Heart right ventricle (tissue), 16 donors: ENCODE results near the gene RPL39L. TPM values are rescaled to one million over a fixed set of nuclear protein-coding genes. Genes with fewer than 3 reads are reported as not detected.

Experiments
- ATAC-seq, 8 donors: fragments of 200-7000 bp; cut with Tn5 transposase; one replicate each; pipeline ENCODE4 v1.9.1; 2020; ENCODE audit warnings: mild to moderate bottlenecking in 8 of 8, moderate library complexity in 8 of 8, moderate number of reproducible peaks in 1 of 8
- DNase-seq, 2 donors: peaks; one replicate each; pipeline ENCODE4 v3.0.0-alpha.2; 2020
- H3K27ac ChIP-seq, 10 donors: fragments of 200-600 bp; sonication (generic) in 2 of 10; one replicate each; pipeline versions ENCODE4 v1.5.0 to v1.8.0; 2020 to 2022; ENCODE audit warnings: mild to moderate bottlenecking in 3 of 10
- H3K27me3 ChIP-seq, 7 donors: fragments of 200-600 bp; one replicate each; pipeline ENCODE4 v1.8.0; 2021 to 2022; ENCODE audit warnings: mild to moderate bottlenecking in 2 of 7
- H3K36me3 ChIP-seq, 9 donors: fragments of 200-600 bp; sonication (generic) in 1 of 9; one replicate each; pipeline versions ENCODE4 v1.5.0 to v1.8.0; 2020 to 2022; ENCODE audit warnings: mild to moderate bottlenecking in 2 of 9
- H3K4me1 ChIP-seq, 9 donors: fragments of 200-600 bp; sonication (generic) in 1 of 9; one replicate each; pipeline versions ENCODE4 v1.5.0 to v1.8.0; 2020 to 2022; ENCODE audit warnings: mild to moderate bottlenecking in 4 of 9
- H3K4me3 ChIP-seq, 10 donors: fragments of 200-600 bp; sonication (generic) in 2 of 10; one replicate each; pipeline versions ENCODE4 v1.5.0 to v1.8.0; 2020 to 2022; ENCODE audit warnings: mild to moderate bottlenecking in 7 of 10, moderate library complexity in 2 of 10
- H3K9me3 ChIP-seq, 11 donors: fragments of 200-600 bp in 10 of 11; sonication (generic) in 2 of 11; one replicate each; pipeline versions ENCODE4 v1.5.0 to v1.8.0; 2013 to 2022; ENCODE audit warnings: mild to moderate bottlenecking in 2 of 11, control low read depth in 1 of 11, moderate library complexity in 1 of 11
- CTCF ChIP-seq, 9 donors: fragments of 200-600 bp; sonication (generic) in 2 of 9; IDR thresholded peaks; one replicate each; pipeline versions ENCODE4 v1.5.0 to v1.8.0; 2021 to 2022; ENCODE audit warnings: antibody characterized with exemption in 9 of 9, mild to moderate bottlenecking in 5 of 9, moderate library complexity in 1 of 9
- WGBS, 2 donors: extraction: QIAGEN DNeasy Blood & Tissue Kit; methylation state at CpG; one replicate each; pipeline ENCODE4 v1.1.7; 2013; ENCODE audit warnings: inconsistent platforms in 1 of 2; 5-methylcytosine and 5-hydroxymethylcytosine counted together
- intact Hi-C, 10 donors: fragments of 100-400 bp; cut with DNase I; formaldehyde crosslinking; loops; one replicate each; pipeline versions ENCODE4 v1.11.1 to v1.14.2; 2022
- polyA plus RNA-seq, 2 donors: library from polyadenylated mRNA; stranded (reverse); fragments of 200-250 nt; gene quantifications; one replicate each; pipeline ENCODE4 v1.2.3, GENCODE V29; 2013
- total RNA-seq, 10 donors: library from RNA; stranded (reverse); fragmentation: NEBNext Ultra II Directional in 3 of 10; extraction: Animal tissue kit (Norgen Biotek cat#: 25700) in 3 of 10; gene quantifications; one replicate each; pipeline versions ENCODE4 v1.2.1 to v1.2.4, GENCODE V29; 2021 to 2023
- donor health status: Arrhythmogenic right ventricular cardiomyopathy.
- donor health status: ischemic (EF 13 %, LVEDD 7.1; RV severe dilation, severe dysfunction).
- donor health status: healthy with polysubstance abuse.
- donor health status: DM: no; HTN: yes; CAD: no.
- donor health status: DM: no; HTN: no; CAD: no.
- donor health status: ischemic (EF 25% LVEDD 6.9; RV normal size, moderate dysfunction).
- donor health status: ischemic (EF 25% LVEDD 5.7; RV mildly dilated, moderate dysfunction).
- donor health status: healthy.
- donor health status: DM: yes; HTN: yes; CAD: no.
- donor health status: Ischemic cardiomyopathy.
- donor health status: ischemic (EF 35%, LVEDD 5.7; RV mildly dilated, moderate dysfunction).
- donor health status: nonischemic (EF 11% LVEDD 7.7; RV severe dilation, severe dysfunction).
- donor health status: DM: yes; HTN: yes; CAD: no.
- donor health status: PGD.
- donor health status: ischemic (EF 29% LVEDD 5.4; RV normal size, mild dysfunction).
- donor health status: nonischemic (EF 23%, LVEDD 6.1; RV moderate dilation, normal function).

RPL39L gene
- total and polyA plus RNA-seq, 12 donors = 0.44 to 17.8 (median 5.6) TPM

- H3K36me3 ChIP-seq = no peaks in the 10 kb centered on the region
- peaks cover 0 to 24% (median 4%) of the 10 kb centered on the region in 9 donors for H3K4me1 ChIP-seq
- DNase-seq = peak in 1 of 2 donors; percentile 45
- peaks cover 0 to 4% (median 0%) of the 10 kb centered on the region in 11 donors for H3K9me3 ChIP-seq
- intact Hi-C loops = loop anchor here (1.0 to 10.0 kb wide), 11 partner anchors 50 to 550 kb away; partner anchors contain the start of gene AHSG (in 1 of the 10)
- TF ChIP-seq CTCF (IDR thresholded peaks at IDR 0.05) = peak; percentile 53 to 85 (median 78)
- no peak overlapping the region for H3K27ac ChIP-seq
- H3K4me3 ChIP-seq = no peak overlapping the region
- H3K27me3 ChIP-seq = no peaks in the 10 kb centered on the region
- 0 to 1% methylated on average over 3 of the region's 3 CpGs for WGBS, 2 donors
- ATAC-seq = peak in 3 of 8 donors; percentile 38 to 52 (median 50)
Observed at GRCh38 chr3:187165144-187165543, 25.8 kb upstream of the RPL39L start.

- ATAC-seq = no peak
Observed at GRCh38 chr3:187162265-187162953, 23.1 kb upstream of the RPL39L start.

GRCh38 chr3:187161556-187161955, 22.3 kb upstream of the RPL39L start:
- no peaks in the 10 kb centered on the region for H3K4me1 ChIP-seq
- H3K4me3 ChIP-seq = no peak overlapping the region
- DNase-seq (no peak), ATAC-seq (no peak)
- H3K36me3 ChIP-seq = no peaks in the 10 kb centered on the region
- no peak for TF ChIP-seq CTCF (IDR thresholded peaks at IDR 0.05)
- peaks cover 0 to 15% (median 4%) of the 10 kb centered on the region in 11 donors for H3K9me3 ChIP-seq
- intact Hi-C loops = loop anchor here in 7 of 10 donors (5.0 to 10.0 kb wide), 6 partner anchors 39 to 547 kb away; partner anchors contain the start of gene AHSG (in 1 of the 7)
- H3K27me3 ChIP-seq = no peaks in the 10 kb centered on the region
- H3K27ac ChIP-seq = no peak overlapping the region

More at GRCh38 chr3:187162265-187162953, 23.1 kb upstream of the RPL39L start:
- 72 to 74% methylated on average over 6 of the region's 6 CpGs for WGBS, 2 donors
- no peak for DNase-seq
- intact Hi-C loops = loop anchor here in 7 of 10 donors (5.0 to 10.0 kb wide), 6 partner anchors 40 to 548 kb away; partner anchors contain the start of gene AHSG (in 1 of the 7)
- Histone ChIP-seq H3K27ac (no peak overlapping the region), H3K9me3 (peaks cover 0 to 15% (median 4%) of the 10 kb centered on the region in 11 donors), H3K27me3 (no peaks in the 10 kb centered on the region), H3K4me1 (peaks cover 0 to 4% (median 0%) of the 10 kb centered on the region in 9 donors), H3K36me3 (no peaks in the 10 kb centered on the region), H3K4me3 (no peak overlapping the region)
- no peak for TF ChIP-seq CTCF (IDR thresholded peaks at IDR 0.05)

GRCh38 chr3:187150599-187150998, 11.3 kb upstream of the RPL39L start:
- intact Hi-C loops = no loop called here
- no peak overlapping the region for H3K4me3 ChIP-seq
- H3K36me3 ChIP-seq = no peaks in the 10 kb centered on the region
- peaks cover 0 to 11% (median 0%) of the 10 kb centered on the region in 11 donors for H3K9me3 ChIP-seq
- DNase-seq = no peak
- no peak for ATAC-seq
- peak in 3 of 9 donors; percentile 12 to 39 (median 23) for TF ChIP-seq CTCF (IDR thresholded peaks at IDR 0.05)
- 77 to 78% methylated on average over 2 of the region's 2 CpGs for WGBS, 2 donors
- H3K27ac ChIP-seq = no peak overlapping the region
- no peaks in the 10 kb centered on the region for H3K27me3 ChIP-seq
- no peaks in the 10 kb centered on the region for H3K4me1 ChIP-seq
